H9 (cell line): ENCODE measurements around the gene CCDC148. TPM values are rescaled to one million over a fixed set of nuclear protein-coding genes. Genes with fewer than 3 reads are reported as not detected.

Source experiments
- DNase-seq: peaks from one replicate; pipeline ENCODE4 v3.0.0-alpha.2; 2017
- H2AFZ ChIP-seq: one replicate; pipeline ENCODE4 v1.6.1; 2013; ENCODE audit warnings: mild to moderate bottlenecking, low read length, control low read depth, moderate library complexity
- H2AK5ac ChIP-seq: 2 replicates; pipeline ENCODE4 v1.6.1; 2013; ENCODE audit warnings: low read length, control low read depth, mixed read lengths; ENCODE audit not compliant: insufficient read length
- H2BK120ac ChIP-seq: one replicate; pipeline ENCODE4 v1.6.1; 2013; ENCODE audit warnings: low read depth, mild to moderate bottlenecking, low read length, control low read depth, inconsistent platforms; ENCODE audit not compliant: poor library complexity, severe bottlenecking
- H2BK12ac ChIP-seq: 2 replicates; pipeline ENCODE4 v1.6.1; 2013; ENCODE audit warnings: low read length, control low read depth, mixed read lengths, low read depth; ENCODE audit not compliant: insufficient read length
- H2BK15ac ChIP-seq: 2 replicates; pipeline ENCODE4 v1.6.1; 2013; ENCODE audit warnings: low read depth, low read length, control low read depth
- H2BK20ac ChIP-seq: one replicate; pipeline ENCODE4 v1.6.1; 2013; ENCODE audit warnings: low read depth, mild to moderate bottlenecking, low read length, control low read depth, inconsistent platforms; ENCODE audit not compliant: poor library complexity, severe bottlenecking
- H2BK5ac ChIP-seq: 2 replicates; pipeline ENCODE4 v1.6.1; 2013; ENCODE audit warnings: low read length, control low read depth, mixed read lengths; ENCODE audit not compliant: insufficient read length
- H3K14ac ChIP-seq: 2 replicates; pipeline ENCODE4 v1.6.1; 2013; ENCODE audit warnings: low read length, control low read depth; ENCODE audit not compliant: insufficient read depth
- H3K18ac ChIP-seq: 2 replicates; pipeline ENCODE4 v1.6.1; 2013; ENCODE audit warnings: low read depth, mild to moderate bottlenecking, mixed read lengths, low read length, control low read depth; ENCODE audit not compliant: insufficient read length
- H3K23ac ChIP-seq: 2 replicates; pipeline ENCODE4 v1.6.1; 2013; ENCODE audit warnings: low read length, control low read depth, mixed read lengths, low read depth; ENCODE audit not compliant: insufficient read length
- H3K23me2 ChIP-seq: 2 replicates; pipeline ENCODE4 v1.6.1; 2013; ENCODE audit warnings: low read depth, mild to moderate bottlenecking, mixed read lengths, low read length, control low read depth; ENCODE audit not compliant: insufficient read length, poor library complexity, severe bottlenecking
- H3K27ac ChIP-seq: 2 replicates; pipeline ENCODE4 v1.5.1; 2013; ENCODE audit warnings: low read length, control low read depth, mixed read lengths, low read depth; ENCODE audit not compliant: insufficient read length
- H3K27me3 ChIP-seq: 2 replicates; pipeline ENCODE4 v1.6.1; 2013; ENCODE audit warnings: low read length, control low read depth, inconsistent platforms; ENCODE audit not compliant: insufficient read depth
- H3K4ac ChIP-seq: 2 replicates; pipeline ENCODE4 v1.6.1; 2013; ENCODE audit warnings: low read depth, mild to moderate bottlenecking, control low read depth, inconsistent platforms, low read length, moderate library complexity
- H3K4me1 ChIP-seq: 2 replicates; pipeline ENCODE4 v1.6.1; 2013; ENCODE audit warnings: low read length, control low read depth, inconsistent platforms; ENCODE audit not compliant: insufficient read depth
- H3K4me2 ChIP-seq: 2 replicates; pipeline ENCODE4 v1.6.1; 2013; ENCODE audit warnings: low read length, control low read depth, mixed read lengths; ENCODE audit not compliant: insufficient read length, insufficient read depth
- H3K56ac ChIP-seq: 2 replicates; pipeline ENCODE4 v1.6.1; 2013; ENCODE audit warnings: low read depth, mild to moderate bottlenecking, mixed read lengths, low read length, control low read depth; ENCODE audit not compliant: insufficient read length
- H3K79me1 ChIP-seq: 2 replicates; pipeline ENCODE4 v1.6.1; 2013; ENCODE audit warnings: low read depth, mild to moderate bottlenecking, moderate library complexity, low read length, control low read depth, inconsistent platforms; ENCODE audit not compliant: insufficient read depth, poor library complexity, severe bottlenecking
- H3K79me2 ChIP-seq: 2 replicates; pipeline ENCODE4 v1.6.1; 2013; ENCODE audit warnings: low read length, control low read depth, inconsistent platforms; ENCODE audit not compliant: insufficient read depth
- H3K9ac ChIP-seq: 2 replicates; pipeline ENCODE4 v1.6.1; 2013; ENCODE audit warnings: low read length, control low read depth, mixed read lengths; ENCODE audit not compliant: insufficient read length; ENCODE audit errors: extremely low read depth
- H3K9me3 ChIP-seq: one replicate; pipeline ENCODE4 v1.6.1; 2013; ENCODE audit warnings: low read depth, low read length, inconsistent platforms; ENCODE audit not compliant: control insufficient read depth
- H3T11ph ChIP-seq: one replicate; pipeline ENCODE4 v1.6.1; 2013; ENCODE audit warnings: mild to moderate bottlenecking, low read length, control low read depth, inconsistent platforms
- H4K20me1 ChIP-seq: one replicate; pipeline ENCODE4 v1.6.1; 2013; ENCODE audit not compliant: control insufficient read depth, insufficient read length, insufficient read depth
- H4K5ac ChIP-seq: 2 replicates; pipeline ENCODE4 v1.6.1; 2013; ENCODE audit warnings: low read depth, mild to moderate bottlenecking, mixed read lengths, low read length, control low read depth; ENCODE audit not compliant: insufficient read length
- H4K8ac ChIP-seq: replicated peaks from 2 replicates; pipeline ENCODE4 v1.6.1; 2013; ENCODE audit warnings: low read length, control low read depth, mixed read lengths, low read depth; ENCODE audit not compliant: insufficient read length
- H4K91ac ChIP-seq: 2 replicates; pipeline ENCODE4 v1.6.1; 2013; ENCODE audit warnings: low read depth, mild to moderate bottlenecking, moderate library complexity, mixed read lengths, low read length, control low read depth; ENCODE audit not compliant: insufficient read length
- H3K27ac Mint-ChIP-seq, 3 experiments: 2 replicates in 2 of 3; 3 replicates in 1 of 3; pipeline ENCODE4 v1.8.0; 2020 to 2021; ENCODE audit warnings: mixed read lengths in 3 of 3, mild to moderate bottlenecking in 1 of 3, moderate library complexity in 1 of 3
- H3K27me3 Mint-ChIP-seq: 2 replicates; pipeline ENCODE4 v1.8.0; 2021; ENCODE audit warnings: low read depth, mild to moderate bottlenecking, moderate library complexity, mixed read lengths
- H3K36me3 Mint-ChIP-seq, 3 experiments: 2 replicates in 2 of 3; 3 replicates in 1 of 3; pipeline ENCODE4 v1.8.0; 2020 to 2021; ENCODE audit warnings: low read depth in 3 of 3, mixed read lengths in 3 of 3; ENCODE audit not compliant: insufficient read depth in 1 of 3
- H3K4me1 Mint-ChIP-seq, 2 experiments: 2 replicates each; pipeline ENCODE4 v1.8.0; 2020; ENCODE audit warnings: mixed read lengths in 2 of 2
- H3K4me3 Mint-ChIP-seq, 2 experiments: 2 replicates in 1 of 2; 3 replicates in 1 of 2; pipeline ENCODE4 v1.8.0; 2020 to 2021; ENCODE audit warnings: mild to moderate bottlenecking in 2 of 2, mixed read lengths in 2 of 2, moderate library complexity in 1 of 2
- H3K9me3 Mint-ChIP-seq, 2 experiments: 2 replicates in 1 of 2; 3 replicates in 1 of 2; pipeline ENCODE4 v1.8.0; 2020; ENCODE audit warnings: mild to moderate bottlenecking in 2 of 2, mixed read lengths in 2 of 2, moderate library complexity in 1 of 2
- WGBS: extraction: QIAGEN DNeasy Blood & Tissue Kit; methylation state at CpG from one replicate; pipeline ENCODE4 v1.1.7; 2013; ENCODE audit warnings: missing lambda C conversion rate, low lambda C conversion rate, mixed read lengths; ENCODE audit not compliant: insufficient read length; ENCODE audit errors: extremely low coverage; 5-methylcytosine and 5-hydroxymethylcytosine counted together
- total RNA-seq: library from RNA; stranded (reverse); gene quantifications from 2 replicates; pipeline ENCODE4 v1.2.1, GENCODE V29; 2021
- TF ChIP-seq, protein P1 (sequence below): fragments of 200-600 bp; sonication (generic); conservative IDR thresholded peaks from 3 replicates; pipeline ENCODE4 v1.8.0; 2021; ENCODE audit warnings: antibody characterized with exemption, mild to moderate bottlenecking

Gene CCDC148
- total RNA-seq, 1 experiment from 2014 or later: 1.5 TPM

DNA sequence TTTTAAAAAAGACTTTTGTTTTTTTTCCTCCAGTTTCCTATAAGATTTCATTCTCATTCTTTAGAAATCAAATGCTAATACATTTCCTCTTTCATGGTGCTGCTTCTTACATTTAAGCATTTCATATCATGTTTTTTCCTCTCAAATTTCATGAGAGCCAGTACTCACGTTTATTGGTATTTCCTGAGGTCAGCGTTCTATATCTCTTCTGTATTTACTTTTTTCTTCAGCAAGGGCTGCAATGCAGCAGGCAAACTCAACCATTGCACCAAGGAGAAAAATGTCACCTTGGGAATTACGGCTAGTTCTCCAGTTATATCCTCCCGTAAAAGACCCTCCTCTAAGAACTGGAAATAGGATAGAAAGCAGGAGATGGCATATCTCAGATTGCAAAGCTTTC lies 322.5 kb downstream of the CCDC148 start:
- H3K4me3 Mint-ChIP-seq: no peak overlapping the region
- Histone ChIP-seq H2BK5ac (no peak overlapping the region), H3K79me1 (no peaks in the 10 kb centered on the region), H3K79me2 (no peaks in the 10 kb centered on the region), H3K23ac (no peak overlapping the region), H4K20me1 (no peaks in the 10 kb centered on the region), H4K8ac (no peak overlapping the region), H2AK5ac (no peak overlapping the region), H3K27ac (no peak overlapping the region), H2BK120ac (no peak overlapping the region), H3K14ac (no peak overlapping the region), H4K91ac (no peak overlapping the region), H3K9me3 (no peaks in the 10 kb centered on the region), H2BK12ac (no peak overlapping the region), H3K18ac (no peak overlapping the region), H4K5ac (no peak overlapping the region), H3K9ac (no peak overlapping the region), H2BK15ac (no peak overlapping the region), H3K56ac (no peak overlapping the region), H2BK20ac (no peak overlapping the region), H3K27me3 (no peaks in the 10 kb centered on the region), H2AFZ (no peak overlapping the region), H3K4ac (no peak overlapping the region), H3T11ph (no peak overlapping the region), H3K23me2 (no peaks in the 10 kb centered on the region), H3K4me1 (no peaks in the 10 kb centered on the region; the same call in 1 of the 2 replicates), H3K4me2 (no peak overlapping the region)
- no peaks in the 10 kb centered on the region for H3K36me3 Mint-ChIP-seq
- no peak overlapping the region for H3K27ac Mint-ChIP-seq
- WGBS: no CpG with 5 or more reads among the region's 4 CpGs
- H3K9me3 Mint-ChIP-seq: no peaks in the 10 kb centered on the region; a peak in 1 of 5 replicates
- no peaks in the 10 kb centered on the region for H3K27me3 Mint-ChIP-seq
- DNase-seq: no peak
- H3K4me1 Mint-ChIP-seq: peaks cover 2 to 4% of the 10 kb centered on the region in 2 experiments; a peak in 1 of 4 replicates
- TF ChIP-seq, protein P1, sequence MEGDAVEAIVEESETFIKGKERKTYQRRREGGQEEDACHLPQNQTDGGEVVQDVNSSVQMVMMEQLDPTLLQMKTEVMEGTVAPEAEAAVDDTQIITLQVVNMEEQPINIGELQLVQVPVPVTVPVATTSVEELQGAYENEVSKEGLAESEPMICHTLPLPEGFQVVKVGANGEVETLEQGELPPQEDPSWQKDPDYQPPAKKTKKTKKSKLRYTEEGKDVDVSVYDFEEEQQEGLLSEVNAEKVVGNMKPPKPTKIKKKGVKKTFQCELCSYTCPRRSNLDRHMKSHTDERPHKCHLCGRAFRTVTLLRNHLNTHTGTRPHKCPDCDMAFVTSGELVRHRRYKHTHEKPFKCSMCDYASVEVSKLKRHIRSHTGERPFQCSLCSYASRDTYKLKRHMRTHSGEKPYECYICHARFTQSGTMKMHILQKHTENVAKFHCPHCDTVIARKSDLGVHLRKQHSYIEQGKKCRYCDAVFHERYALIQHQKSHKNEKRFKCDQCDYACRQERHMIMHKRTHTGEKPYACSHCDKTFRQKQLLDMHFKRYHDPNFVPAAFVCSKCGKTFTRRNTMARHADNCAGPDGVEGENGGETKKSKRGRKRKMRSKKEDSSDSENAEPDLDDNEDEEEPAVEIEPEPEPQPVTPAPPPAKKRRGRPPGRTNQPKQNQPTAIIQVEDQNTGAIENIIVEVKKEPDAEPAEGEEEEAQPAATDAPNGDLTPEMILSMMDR: no peak
